HG03103 (cell line): Measurements from ENCODE around the gene HMGN1.
A peak's percentile ranks its signal among the peaks of the same experiment; 100 is the strongest.

ENCODE experiments used
- ATAC-seq: cut with Tn5 transposase; IDR thresholded peaks from one replicate; pipeline ENCODE4 v1.9.1; 2021; ENCODE audit warnings: low read depth; ENCODE audit not compliant: unreplicated experiment

Gene HMGN1

GRCh38 chr21:39336457-39337008 is 12.4 kb downstream of the HMGN1 start:
- no peak for ATAC-seq

GRCh38 chr21:39334611-39335010 is 14.3 kb downstream of the HMGN1 start:
- ATAC-seq: no peak

DNA sequence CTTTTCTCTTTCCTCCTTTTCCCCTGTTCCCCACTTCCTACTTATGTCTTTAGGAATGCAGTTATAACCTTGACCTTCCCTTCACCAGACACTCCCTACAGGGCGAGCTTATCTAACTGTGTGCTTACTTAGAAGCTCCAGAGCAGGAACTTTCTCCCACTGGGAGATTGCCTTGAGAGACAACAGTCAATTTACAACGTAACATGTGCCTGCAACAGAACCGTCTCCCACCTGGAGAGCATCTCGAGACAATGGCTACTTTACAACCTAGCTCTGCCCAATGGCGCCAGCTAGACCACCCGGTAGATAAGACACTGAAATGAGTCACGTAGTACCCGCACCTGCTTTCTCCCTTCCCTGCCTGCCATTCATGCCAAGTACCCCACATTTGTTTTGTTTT is 16.7 kb downstream of the HMGN1 start:
- no peak for ATAC-seq

- ATAC-seq: no peak
Measured at GRCh38 chr21:39330001-39330400, 18.9 kb downstream of the HMGN1 start.

DNA sequence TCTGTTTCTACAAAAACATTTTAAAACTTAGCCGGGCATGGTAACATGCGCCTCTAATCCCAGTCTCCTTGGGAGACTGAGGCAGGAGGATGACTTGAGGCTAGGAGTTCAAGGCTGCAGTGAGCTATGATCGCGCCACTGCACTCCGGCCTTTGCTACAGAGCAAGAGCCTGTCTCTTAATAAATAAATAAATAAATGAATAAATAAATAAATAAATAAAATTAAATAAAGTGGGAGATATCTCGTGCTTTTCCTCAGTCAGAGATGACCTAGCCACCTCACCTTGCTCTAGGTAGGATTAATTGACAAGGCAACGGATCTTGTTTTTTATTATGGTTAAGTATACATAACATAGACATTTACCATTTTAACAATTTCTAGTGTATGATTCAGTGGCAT is 21.2 kb downstream of the HMGN1 start:
- no peak for ATAC-seq

GRCh38 chr21:39326607-39327307 is 22.1 kb downstream of the HMGN1 start:
- ATAC-seq: no peak

GRCh38 chr21:39325458-39325857 is 23.4 kb downstream of the HMGN1 start:
- no peak for ATAC-seq

GRCh38 chr21:39321424-39321823 is 27.5 kb downstream of the HMGN1 start:
- ATAC-seq: no peak

DNA sequence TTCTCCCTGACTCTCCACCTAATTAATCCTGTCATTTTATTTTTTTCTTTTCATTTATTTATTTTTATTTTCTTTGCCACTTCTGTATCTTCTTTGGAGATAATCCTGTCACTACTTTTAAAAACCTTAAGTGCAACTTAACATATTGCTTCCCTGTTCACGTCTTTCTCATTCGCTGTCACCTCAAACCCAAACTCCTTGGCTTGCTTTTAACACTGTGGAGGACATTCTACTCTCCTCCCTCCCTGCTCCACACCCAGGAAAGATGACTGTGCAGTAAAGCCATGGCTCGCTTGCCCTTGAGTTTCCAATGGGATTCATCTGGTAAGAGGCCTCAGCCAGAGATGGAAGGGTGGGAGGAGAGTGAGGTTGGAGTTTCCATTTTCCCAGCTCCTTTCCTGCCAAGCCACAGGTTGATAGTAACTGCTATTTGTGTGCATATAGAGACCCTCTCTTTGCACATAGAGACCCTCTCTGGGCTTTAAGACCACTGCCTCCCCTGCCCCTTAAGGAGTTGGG is 29.0 kb downstream of the HMGN1 start:
- no peak for ATAC-seq

DNA sequence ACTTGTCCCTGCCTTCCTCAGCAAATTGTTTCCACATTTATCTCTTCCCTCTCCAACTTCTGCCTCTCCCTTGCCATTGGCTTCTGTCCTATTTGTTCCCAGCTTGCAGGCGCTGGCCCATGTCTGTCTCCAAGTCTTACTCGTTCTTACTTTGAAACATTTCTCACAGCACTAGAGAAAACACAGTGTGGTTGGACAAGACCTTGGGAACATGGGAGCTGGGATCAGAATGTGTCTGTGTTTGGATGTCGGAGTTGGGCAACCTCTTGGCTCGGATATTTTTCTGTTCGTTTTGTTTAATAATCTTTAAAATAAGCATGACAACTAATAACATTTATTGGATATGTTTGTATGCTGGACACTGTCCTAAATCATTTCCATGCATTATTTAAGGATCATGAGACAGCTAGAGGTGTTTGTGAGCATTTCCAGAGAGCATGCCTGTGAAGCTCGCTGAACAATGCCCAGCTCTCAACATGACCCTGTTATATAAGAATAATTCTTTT is 29.6 kb downstream of the HMGN1 start:
- ATAC-seq: no peak

GRCh38 chr21:39318091-39318959 is 30.6 kb downstream of the HMGN1 start:
- no peak for ATAC-seq

DNA sequence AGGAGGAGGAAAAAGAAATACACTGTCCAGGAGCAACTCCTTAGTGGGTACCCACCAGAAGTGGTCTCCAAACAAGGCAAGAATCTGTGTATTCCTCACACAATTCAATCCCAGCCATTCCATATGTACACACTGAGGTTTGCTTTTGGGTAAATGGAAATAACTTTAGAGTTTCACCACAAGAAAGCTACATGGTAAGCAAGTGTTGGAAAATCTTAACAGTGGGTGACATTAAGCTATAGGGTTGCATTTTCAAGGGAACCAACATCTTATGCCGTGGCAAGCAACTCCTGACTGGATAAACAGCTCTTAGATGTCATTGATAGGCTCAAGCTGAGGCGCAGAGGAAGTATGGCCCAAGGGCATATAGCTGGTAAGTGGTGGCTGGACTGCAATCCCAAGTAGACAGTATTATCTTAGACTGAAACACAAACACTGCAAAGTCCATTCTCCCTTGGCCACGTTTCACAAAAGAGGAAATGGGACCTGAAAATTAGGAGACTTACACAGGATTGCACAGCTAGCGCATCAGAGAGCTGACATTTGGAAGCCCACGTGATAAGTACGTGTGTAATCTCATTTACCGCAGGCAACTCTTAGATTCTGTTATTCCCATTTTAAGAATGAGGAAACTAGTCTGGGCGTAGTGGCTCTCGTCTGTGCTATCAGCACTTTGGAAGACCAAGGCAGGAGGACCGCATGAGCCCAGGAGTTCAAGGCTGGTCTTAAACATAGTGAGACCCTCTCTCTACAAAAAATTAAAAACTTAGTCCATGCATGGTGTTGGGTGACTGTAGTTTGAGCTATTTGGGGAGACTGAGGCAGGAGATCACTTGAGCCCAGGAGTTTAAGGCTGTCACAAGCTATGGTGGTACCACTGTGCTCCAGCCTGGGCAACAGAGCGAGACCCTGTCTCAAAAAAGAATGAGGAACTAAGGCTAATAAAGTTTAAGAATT is 31.5 kb downstream of the HMGN1 start:
- ATAC-seq: no peak

DNA sequence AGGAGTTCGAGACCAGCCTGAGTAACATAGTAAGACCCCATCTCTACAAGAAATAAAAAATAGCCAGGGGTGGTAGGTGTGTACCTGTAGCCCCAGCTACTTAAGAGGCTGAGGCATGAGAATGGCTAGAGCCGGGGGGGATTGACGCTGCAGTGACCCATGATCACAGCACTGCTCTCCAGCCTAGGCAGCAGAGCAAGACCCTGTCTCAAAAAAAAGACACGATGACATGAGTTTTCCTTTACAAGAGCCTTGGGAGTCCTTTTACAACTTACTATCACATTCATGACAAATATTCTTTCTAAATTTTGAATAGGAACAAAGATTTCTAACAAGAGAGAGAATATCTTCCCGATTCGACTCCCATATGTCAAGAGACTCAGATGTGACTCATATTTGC is 32.2 kb downstream of the HMGN1 start:
- ATAC-seq: no peak

DNA sequence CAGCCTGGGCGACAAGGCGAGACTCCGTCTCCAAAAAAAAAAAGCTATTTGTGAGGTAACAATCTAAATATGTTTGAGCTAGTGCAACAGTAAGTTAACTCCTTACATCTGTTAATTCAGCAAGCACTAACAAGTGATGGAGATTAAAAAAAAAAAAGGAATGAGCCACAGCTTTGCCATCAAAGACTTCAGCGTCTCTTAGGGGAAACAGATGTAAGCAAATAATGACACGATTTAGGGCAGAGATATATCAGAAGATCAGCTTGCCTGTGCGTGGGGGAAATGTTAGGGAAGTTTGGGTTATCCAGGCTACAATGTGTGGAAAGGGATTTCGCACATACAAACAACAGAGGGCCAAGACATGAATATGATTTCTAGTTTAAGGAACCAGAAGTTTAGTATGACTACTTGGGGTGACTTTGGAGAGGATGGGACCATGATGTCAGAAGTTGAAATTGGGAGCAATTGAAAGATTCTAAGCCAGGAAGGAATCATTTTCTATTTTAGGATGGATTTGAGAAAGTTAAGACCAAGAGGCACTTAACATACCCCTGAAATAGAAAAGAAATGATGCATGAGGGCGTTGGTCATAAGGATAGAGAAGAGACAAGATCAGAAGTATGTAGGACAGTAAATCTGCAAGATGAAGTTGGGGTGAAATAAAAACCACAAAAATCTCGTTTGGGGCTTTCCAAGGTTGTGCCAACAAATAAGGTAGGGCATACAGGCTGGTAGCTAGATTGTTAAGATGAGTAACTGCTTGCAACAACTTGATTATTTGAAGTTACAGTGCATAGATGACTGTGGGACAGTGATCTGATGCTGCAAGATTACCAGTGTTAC is 33.1 kb downstream of the HMGN1 start:
- ATAC-seq: no peak

- peak; percentile 4 for ATAC-seq
Measured at GRCh38 chr21:39314143-39315027, 34.5 kb downstream of the HMGN1 start.

- peak; percentile 43 for ATAC-seq
Measured at GRCh38 chr21:39313571-39314142, 35.2 kb downstream of the HMGN1 start, which contains the start of gene BRWD1. TSS of gene BRWD1 (minus strand) at chr21:39313632. CDS start at chr21:39313491, 141 bp downstream.

DNA sequence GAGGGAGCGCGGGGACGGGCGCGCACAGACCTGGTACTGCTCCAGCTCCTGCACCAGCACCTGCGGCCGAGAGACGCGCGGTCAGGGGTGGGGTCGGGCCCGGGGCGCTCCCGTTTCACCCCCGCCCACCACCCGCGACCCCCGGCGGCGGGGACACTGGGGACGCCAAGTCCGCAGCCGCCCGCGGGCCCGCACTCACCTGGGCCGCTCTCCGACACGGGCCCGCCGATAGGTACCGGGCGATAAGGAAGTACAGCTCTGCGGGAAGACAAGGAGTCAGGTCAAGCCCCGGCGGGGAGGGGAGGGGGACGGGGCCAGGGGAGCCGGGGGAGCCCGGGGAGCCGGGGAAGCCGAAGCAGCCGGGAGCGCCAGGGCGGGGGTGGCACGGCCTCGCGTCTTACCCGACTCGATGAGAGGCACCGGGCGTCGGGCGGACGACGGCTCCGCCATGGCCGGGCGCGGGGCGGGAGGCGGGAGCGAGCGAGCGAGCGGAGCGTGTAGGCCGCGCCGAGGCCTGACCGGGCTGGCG is 35.8 kb downstream of the HMGN1 start:
- peak; percentile 1 for ATAC-seq
